ENCODE measurements around the gene SNRPA.

SNRPA gene

DNA sequence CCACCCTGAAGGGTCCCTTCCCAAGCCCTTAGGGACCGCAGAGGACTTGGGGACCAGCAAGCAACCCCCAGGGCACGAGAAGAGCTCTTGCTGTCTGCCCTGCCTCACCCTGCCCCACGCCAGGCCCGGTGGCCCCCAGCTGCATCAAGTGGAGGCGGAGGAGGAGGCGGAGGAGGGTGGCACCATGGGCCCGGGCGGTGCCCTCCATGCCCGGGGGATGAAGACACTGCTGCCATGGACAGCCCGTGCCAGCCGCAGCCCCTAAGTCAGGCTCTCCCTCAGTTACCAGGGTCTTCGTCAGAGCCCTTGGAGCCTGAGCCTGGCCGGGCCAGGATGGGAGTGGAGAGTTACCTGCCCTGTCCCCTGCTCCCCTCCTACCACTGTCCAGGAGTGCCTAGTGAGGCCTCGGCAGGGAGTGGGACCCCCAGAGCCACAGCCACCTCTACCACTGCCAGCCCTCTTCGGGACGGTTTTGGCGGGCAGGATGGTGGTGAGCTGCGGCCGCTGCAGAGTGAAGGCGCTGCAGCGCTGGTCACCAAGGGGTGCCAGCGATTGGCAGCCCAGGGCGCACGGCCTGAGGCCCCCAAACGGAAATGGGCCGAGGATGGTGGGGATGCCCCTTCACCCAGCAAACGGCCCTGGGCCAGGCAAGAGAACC is 49.5 kb downstream of the SNRPA start:
- Histone ChIP-seq H3K4me1 (peaks cover 71% of the 10 kb centered on the region), H3K9me3 (no peaks in the 10 kb centered on the region), H3K36me3 (peaks cover 62% of the 10 kb centered on the region), H4K20me1 (peaks cover 61% of the 10 kb centered on the region), H3K9ac (peak overlapping the region; percentile 97), H3K4me2 (peak overlapping the region; percentile 94), H3K27ac (peak overlapping the region; percentile 97), H3K27me3 (no peaks in the 10 kb centered on the region), H3K4me3 (peak overlapping the region; percentile 97)
- TF ChIP-seq Cebpa-rat (IDR thresholded peaks at IDR 0.05), result no peak

DNA sequence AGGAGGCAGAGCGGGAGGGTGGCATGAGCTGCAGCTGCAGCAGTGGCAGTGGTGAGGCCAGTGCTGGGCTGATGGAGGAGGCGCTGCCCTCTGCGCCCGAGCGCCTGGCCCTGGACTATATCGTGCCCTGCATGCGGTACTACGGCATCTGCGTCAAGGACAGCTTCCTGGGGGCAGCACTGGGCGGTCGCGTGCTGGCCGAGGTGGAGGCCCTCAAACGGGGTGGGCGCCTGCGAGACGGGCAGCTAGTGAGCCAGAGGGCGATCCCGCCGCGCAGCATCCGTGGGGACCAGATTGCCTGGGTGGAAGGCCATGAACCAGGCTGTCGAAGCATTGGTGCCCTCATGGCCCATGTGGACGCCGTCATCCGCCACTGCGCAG is 50.0 kb downstream of the SNRPA start:
- TF ChIP-seq Cebpa-rat (IDR thresholded peaks at IDR 0.05), result no peak

GRCh38 chr19:40801426-40802299 is 50.7 kb downstream of the SNRPA start:
- no peaks in the 10 kb centered on the region for H3K9me3 ChIP-seq

More for the DNA sequence above, 50.0 kb downstream of the SNRPA start:
- peak overlapping the region; percentile 97 for H3K9ac ChIP-seq
- no peaks in the 10 kb centered on the region for H3K9me3 ChIP-seq
- H3K4me1 ChIP-seq, result peaks cover 76% of the 10 kb centered on the region
- H3K4me3 ChIP-seq, result peak overlapping the region; percentile 97
- H3K27ac ChIP-seq, result peak overlapping the region; percentile 97; the same call in 1 of the 2 replicates
- peaks cover 66% of the 10 kb centered on the region for H4K20me1 ChIP-seq
- no peaks in the 10 kb centered on the region for H3K27me3 ChIP-seq
- H3K36me3 ChIP-seq, result peaks cover 65% of the 10 kb centered on the region
- peak overlapping the region; percentile 94 for H3K4me2 ChIP-seq

DNA sequence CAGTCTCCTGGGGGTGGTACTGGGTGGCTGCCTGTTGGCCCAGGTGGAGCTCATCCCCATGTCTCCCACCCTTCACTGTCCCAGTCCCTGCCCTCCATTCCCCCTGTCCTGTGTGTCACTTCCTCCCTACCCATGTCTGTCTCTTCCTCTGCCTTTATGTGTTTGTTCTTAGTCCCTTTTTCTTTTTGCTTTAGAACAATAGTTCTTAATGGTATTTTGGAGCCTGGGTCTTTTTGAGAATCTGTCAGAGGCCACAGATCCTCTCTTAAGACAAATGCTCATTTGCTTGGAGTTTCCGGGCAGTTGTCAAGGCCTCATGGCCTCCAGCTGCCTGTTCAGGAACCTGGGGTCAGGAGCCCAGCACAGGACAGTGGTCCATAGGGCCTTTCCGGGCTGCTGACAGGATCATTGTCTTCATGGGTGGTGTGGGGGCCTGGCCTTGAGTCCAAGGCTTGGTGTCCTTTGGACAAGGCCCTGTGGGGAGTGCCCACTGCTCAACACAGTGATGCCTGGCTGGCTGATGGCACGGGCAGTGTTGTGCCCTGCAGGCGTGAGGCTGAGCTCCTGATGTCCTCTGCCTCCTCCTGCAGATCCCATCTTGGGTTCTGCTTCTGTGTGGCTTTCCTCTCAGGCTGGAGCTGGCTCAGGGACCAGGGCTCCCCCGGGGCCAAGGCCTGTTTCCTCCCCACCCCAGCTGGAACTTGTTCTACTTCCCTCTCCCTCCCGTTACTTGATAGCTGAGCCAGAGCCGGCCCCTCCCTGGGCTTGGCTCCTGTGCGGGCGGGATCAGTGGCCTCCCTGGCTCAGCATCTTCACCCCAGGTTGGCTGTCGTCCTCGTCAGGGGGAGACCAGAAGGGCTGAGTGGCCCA is 51.5 kb downstream of the SNRPA start:
- Histone ChIP-seq H3K4me3 (peak overlapping the region; percentile 97), H4K20me1 (peaks cover 82% of the 10 kb centered on the region), H3K9ac (peak overlapping the region; percentile 97), H3K4me1 (peaks cover 84% of the 10 kb centered on the region), H3K27ac (peak overlapping the region; percentile 68), H3K9me3 (no peaks in the 10 kb centered on the region), H3K27me3 (no peaks in the 10 kb centered on the region), H3K4me2 (peak overlapping the region; percentile 94), H3K36me3 (peaks cover 67% of the 10 kb centered on the region)
- TF ChIP-seq Cebpa-rat (IDR thresholded peaks at IDR 0.05), result no peak

More at GRCh38 chr19:40801426-40802299, 50.7 kb downstream of the SNRPA start:
- peaks cover 83% of the 10 kb centered on the region for H3K4me1 ChIP-seq
- H4K20me1 ChIP-seq, result peaks cover 73% of the 10 kb centered on the region
- peak overlapping the region; percentile 94 for H3K4me2 ChIP-seq
- H3K36me3 ChIP-seq, result peaks cover 63% of the 10 kb centered on the region
- no peak for TF ChIP-seq Cebpa-rat (IDR thresholded peaks at IDR 0.05)
- peak overlapping the region; percentile 97 for H3K9ac ChIP-seq
- H3K27ac ChIP-seq, result peak overlapping the region; percentile 97
- H3K4me3 ChIP-seq, result peak overlapping the region; percentile 97
- no peaks in the 10 kb centered on the region for H3K27me3 ChIP-seq

DNA sequence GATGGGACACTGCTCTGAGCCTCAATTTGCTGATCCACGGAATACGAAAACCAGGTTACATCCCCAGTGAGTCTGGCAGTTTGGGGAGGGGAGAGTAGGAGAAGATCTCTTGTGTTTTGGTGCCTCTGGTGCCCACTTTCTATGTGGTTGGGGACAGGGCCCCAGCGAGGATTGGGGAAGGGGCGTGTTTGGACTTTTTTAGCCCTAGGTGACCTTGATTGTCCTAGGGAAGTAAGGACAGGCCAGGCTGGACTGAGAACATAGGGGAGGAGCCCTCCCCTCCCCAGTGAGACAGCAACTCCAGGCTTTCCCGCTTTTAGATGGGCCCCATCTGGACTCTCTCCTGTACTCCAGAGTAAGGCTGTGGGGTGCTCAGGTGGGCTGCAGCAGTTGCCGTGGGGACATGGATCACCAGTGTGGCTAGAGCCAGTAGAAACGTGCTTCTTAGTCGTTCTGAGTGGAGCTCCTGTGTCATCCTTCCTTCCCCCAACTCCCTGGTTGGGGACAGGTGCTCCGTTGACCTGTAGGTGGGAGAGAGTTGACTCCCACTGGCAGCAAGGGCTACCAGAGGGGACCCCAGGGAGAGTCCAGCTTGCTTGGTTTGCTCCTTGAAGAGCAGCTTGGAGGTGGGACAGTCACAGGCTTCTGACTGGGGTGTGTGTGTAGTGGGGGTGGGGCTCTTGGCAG is 52.3 kb downstream of the SNRPA start:
- peak overlapping the region; percentile 97 for H3K9ac ChIP-seq
- peak overlapping the region; percentile 68 for H3K27ac ChIP-seq
- H3K27me3 ChIP-seq, result no peaks in the 10 kb centered on the region
- peaks cover 75% of the 10 kb centered on the region for H3K36me3 ChIP-seq
- no peak for TF ChIP-seq Cebpa-rat (IDR thresholded peaks at IDR 0.05)
- peak overlapping the region; percentile 94 for H3K4me2 ChIP-seq
- H3K4me1 ChIP-seq, result peaks cover 78% of the 10 kb centered on the region
- H3K9me3 ChIP-seq, result no peaks in the 10 kb centered on the region
- peak overlapping the region; percentile 97 for H3K4me3 ChIP-seq
- peaks cover 90% of the 10 kb centered on the region for H4K20me1 ChIP-seq

GRCh38 chr19:40803857-40804782 is 53.1 kb downstream of the SNRPA start:
- H3K27ac ChIP-seq, result peak overlapping the region; percentile 68
- no peaks in the 10 kb centered on the region for H3K9me3 ChIP-seq
- H3K27me3 ChIP-seq, result no peaks in the 10 kb centered on the region
- peak overlapping the region; percentile 97 for H3K9ac ChIP-seq
- TF ChIP-seq Cebpa-rat (IDR thresholded peaks at IDR 0.05), result no peak
- H3K4me1 ChIP-seq, result peaks cover 78% of the 10 kb centered on the region
- H4K20me1 ChIP-seq, result peaks cover 98% of the 10 kb centered on the region
- peak overlapping the region; percentile 97; the same call in 1 of the 2 replicates for H3K4me3 ChIP-seq
- peaks cover 83% of the 10 kb centered on the region for H3K36me3 ChIP-seq
- peak overlapping the region; percentile 94 for H3K4me2 ChIP-seq

GRCh38 chr19:40804783-40805242 is 53.8 kb downstream of the SNRPA start:
- Histone ChIP-seq H3K4me3 (no peak overlapping the region), H3K27me3 (no peaks in the 10 kb centered on the region), H3K4me1 (peaks cover 78% of the 10 kb centered on the region), H3K4me2 (peak overlapping the region; percentile 94), H4K20me1 (peaks cover 100% of the 10 kb centered on the region), H3K9me3 (no peaks in the 10 kb centered on the region), H3K27ac (no peak overlapping the region), H3K36me3 (peaks cover 90% of the 10 kb centered on the region), H3K9ac (no peak overlapping the region; the same call in 1 of the 2 replicates)
- TF ChIP-seq Cebpa-rat (IDR thresholded peaks at IDR 0.05), result no peak

GRCh38 chr19:40805258-40805868 is 54.4 kb downstream of the SNRPA start:
- no peaks in the 10 kb centered on the region for H3K27me3 ChIP-seq
- H3K36me3 ChIP-seq, result peaks cover 91% of the 10 kb centered on the region
- no peaks in the 10 kb centered on the region for H3K9me3 ChIP-seq
- peak overlapping the region; percentile 94 for H3K4me2 ChIP-seq
- peaks cover 100% of the 10 kb centered on the region for H4K20me1 ChIP-seq
- H3K9ac ChIP-seq, result no peak overlapping the region; the same call in 1 of the 2 replicates
- no peak overlapping the region for H3K27ac ChIP-seq
- no peak overlapping the region for H3K4me3 ChIP-seq
- no peak for TF ChIP-seq Cebpa-rat (IDR thresholded peaks at IDR 0.05)
- H3K4me1 ChIP-seq, result peaks cover 75% of the 10 kb centered on the region

Measured in BLaER1 (cell line).